HUES48 (cell line): ENCODE data around the gene ATF6B.

ENCODE experiments used
- H3K27ac ChIP-seq: one replicate; pipeline ENCODE4 v1.7.0; 2013; ENCODE audit warnings: low read depth, low read length, inconsistent platforms
- H3K27me3 ChIP-seq: 2 replicates; pipeline ENCODE4 v1.6.1; 2013; ENCODE audit warnings: mild to moderate bottlenecking, low read length; ENCODE audit not compliant: control insufficient read depth, insufficient read depth
- H3K36me3 ChIP-seq: 2 replicates; pipeline ENCODE4 v1.6.1; 2013; ENCODE audit warnings: low read length; ENCODE audit not compliant: control insufficient read depth, insufficient read depth
- H3K4me1 ChIP-seq: 2 replicates; pipeline ENCODE4 v1.6.1; 2013; ENCODE audit warnings: mild to moderate bottlenecking, low read length; ENCODE audit not compliant: control insufficient read depth, insufficient read depth
- H3K4me3 ChIP-seq: 2 replicates; pipeline ENCODE4 v1.5.1; 2013; ENCODE audit warnings: mild to moderate bottlenecking, low read depth, low read length
- H3K9ac ChIP-seq: 2 replicates; pipeline ENCODE4 v1.6.1; 2013; ENCODE audit warnings: mild to moderate bottlenecking, low read depth, low read length, moderate library complexity
- H3K9me3 ChIP-seq: 2 replicates; pipeline ENCODE4 v1.6.1; 2013; ENCODE audit warnings: low read length; ENCODE audit not compliant: control insufficient read depth, insufficient read depth

The ATF6B gene

DNA sequence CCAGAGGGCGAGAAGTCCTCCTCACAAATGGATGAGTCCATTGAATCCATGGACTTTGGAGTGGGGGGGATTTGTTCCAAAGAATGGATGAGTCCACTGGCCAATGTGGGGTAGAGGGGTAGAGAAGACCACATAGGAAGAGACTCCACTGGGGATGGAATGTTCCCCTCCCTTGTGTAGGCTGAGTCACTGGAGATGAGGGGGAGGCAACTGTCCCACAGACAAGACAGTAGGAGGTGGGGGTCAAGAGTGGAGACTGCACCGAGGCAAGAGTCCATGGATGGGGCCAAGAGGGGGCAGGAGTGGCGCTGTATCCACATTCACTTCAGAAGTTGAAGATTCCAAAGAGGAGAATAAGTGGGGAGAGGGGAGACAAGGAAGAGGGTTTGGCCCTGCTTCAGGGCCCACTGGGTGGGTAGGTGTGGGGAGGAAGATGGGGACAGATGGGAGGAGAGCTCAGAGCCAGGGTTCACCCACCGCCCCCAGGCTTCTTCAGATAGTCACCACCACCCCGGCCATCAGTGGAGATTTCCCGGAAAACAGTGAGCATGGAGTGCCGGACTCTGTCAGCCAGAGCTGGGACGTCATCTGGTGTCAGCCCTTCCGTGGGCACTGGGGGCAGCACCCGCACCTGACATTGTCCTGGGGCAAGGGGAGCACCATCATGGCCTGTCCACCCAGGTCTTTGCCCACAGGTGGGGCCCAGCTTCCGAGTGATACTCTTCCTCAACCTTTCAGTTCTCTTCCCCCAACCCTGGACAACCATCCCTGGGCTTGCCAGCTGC is 41.0 kb upstream of the ATF6B start:
- Histone ChIP-seq H3K27ac (no peak overlapping the region), H3K27me3 (no peaks in the 10 kb centered on the region), H3K36me3 (peaks cover 49% of the 10 kb centered on the region), H3K4me3 (no peak overlapping the region), H3K9ac (no peak overlapping the region), H3K9me3 (no peaks in the 10 kb centered on the region), H3K4me1 (peaks cover 5% of the 10 kb centered on the region; the same call in 1 of the 2 replicates)

DNA sequence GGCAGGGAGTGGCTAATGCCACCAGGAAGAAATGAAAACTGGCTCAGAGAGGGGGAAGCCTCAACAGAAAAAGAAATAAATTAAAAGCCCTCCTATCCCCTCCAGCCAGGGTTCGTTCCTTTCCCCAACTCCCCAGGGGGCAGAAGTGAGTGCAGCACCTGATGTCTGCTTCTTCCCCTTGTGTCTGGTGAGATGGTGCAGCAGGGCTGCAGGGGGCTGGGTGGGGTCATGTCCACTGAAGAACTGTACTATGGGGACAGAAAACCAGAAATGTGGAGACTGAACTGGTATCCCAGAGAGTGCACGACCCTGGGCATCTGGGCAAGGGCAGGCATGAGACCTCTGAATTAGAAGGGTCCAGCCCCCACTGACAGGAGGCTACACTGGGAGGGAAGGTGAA is 40.3 kb upstream of the ATF6B start:
- Histone ChIP-seq H3K27me3 (no peaks in the 10 kb centered on the region), H3K4me3 (no peak overlapping the region), H3K27ac (peak overlapping the region; percentile 55), H3K9me3 (no peaks in the 10 kb centered on the region), H3K9ac (no peak overlapping the region), H3K4me1 (peaks cover 3% of the 10 kb centered on the region; the same call in 1 of the 2 replicates), H3K36me3 (peaks cover 51% of the 10 kb centered on the region)

DNA sequence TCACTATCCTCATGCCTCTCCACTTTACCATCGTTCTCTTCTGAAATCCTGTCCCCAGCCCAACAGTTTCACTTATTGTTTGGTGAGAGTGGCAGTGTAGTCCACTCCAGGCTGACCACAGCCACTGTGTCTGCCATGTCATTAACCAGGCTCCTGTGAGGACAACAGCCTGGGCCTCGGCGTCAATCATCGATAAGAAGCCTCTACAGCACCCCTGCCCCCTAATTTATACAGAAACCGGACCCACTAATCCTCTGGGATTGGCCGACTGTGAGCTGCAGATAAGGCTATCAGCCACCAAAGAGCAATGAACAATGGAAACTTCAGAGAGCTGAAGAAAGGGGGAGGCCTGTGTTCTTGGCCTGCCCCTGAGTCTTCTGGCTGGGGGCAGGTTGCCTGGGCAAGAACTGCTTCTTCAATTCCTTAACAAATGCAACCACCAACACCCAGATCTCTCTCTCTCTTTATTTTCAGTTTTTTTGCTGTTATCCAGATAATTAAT is 39.8 kb upstream of the ATF6B start:
- H3K27ac ChIP-seq, result peak overlapping the region; percentile 55
- H3K4me1 ChIP-seq, result no peaks in the 10 kb centered on the region
- no peak overlapping the region for H3K9ac ChIP-seq
- H3K4me3 ChIP-seq, result no peak overlapping the region
- no peaks in the 10 kb centered on the region for H3K27me3 ChIP-seq
- no peaks in the 10 kb centered on the region for H3K9me3 ChIP-seq
- peaks cover 56% of the 10 kb centered on the region for H3K36me3 ChIP-seq

DNA sequence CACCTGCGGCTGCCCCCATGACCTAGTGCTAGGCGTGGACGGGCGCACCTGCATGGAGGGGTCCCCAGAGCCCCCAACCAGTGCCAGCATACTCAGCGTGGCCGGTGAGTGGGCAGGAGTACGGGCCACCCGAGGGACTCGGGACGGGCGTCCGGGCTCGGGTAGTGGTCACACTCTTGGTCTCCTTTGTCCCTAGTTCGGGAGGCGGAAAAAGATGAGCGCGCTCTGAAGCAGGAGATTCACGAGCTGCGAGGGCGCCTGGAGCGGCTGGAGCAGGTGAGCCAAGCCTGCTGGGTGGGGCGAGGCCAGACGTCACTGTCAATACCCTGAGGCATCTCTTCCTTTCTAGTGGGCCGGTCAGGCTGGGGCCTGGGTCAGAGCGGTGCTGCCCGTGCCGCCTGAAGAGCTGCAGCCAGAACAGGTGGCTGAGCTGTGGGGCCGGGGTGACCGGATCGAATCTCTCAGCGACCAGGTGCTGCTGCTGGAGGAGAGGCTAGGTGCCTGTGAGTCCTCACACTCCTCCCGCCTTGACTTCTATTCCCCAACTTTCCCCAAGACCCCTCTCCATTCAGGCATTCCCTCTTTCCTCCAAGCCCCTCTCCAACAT is 39.2 kb upstream of the ATF6B start:
- Histone ChIP-seq H3K27ac (peak overlapping the region; percentile 55), H3K36me3 (peaks cover 54% of the 10 kb centered on the region), H3K4me1 (no peaks in the 10 kb centered on the region)

DNA sequence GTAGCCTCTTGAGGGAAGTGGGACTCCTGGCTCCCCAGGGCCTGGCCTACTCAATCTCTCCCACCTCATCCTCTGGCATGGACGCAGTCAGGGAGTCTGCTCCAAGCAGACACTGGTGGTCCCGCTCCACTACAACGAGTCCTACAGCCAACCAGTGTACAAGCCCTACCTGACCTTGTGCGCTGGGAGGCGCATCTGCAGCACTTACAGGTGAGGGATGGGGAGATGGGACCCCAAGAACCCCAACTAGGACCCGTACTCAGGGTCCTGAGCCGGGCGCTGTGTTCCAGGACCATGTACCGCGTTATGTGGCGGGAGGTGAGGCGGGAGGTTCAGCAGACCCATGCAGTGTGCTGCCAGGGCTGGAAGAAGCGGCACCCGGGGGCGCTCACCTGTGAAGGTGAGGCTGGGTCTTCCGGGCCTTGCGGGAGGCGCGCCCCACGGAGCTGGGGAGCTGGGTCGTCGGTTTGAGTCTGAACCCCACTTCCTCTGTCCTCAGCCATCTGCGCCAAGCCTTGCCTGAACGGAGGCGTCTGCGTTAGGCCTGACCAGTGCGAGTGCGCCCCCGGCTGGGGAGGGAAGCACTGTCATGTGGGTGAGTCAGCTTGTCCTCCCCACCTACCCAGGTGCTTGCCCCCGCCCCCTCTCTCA is 38.5 kb upstream of the ATF6B start:
- H3K9ac ChIP-seq, result no peak overlapping the region
- no peaks in the 10 kb centered on the region for H3K27me3 ChIP-seq
- H3K4me3 ChIP-seq, result no peak overlapping the region
- peaks cover 52% of the 10 kb centered on the region for H3K36me3 ChIP-seq
- H3K9me3 ChIP-seq, result no peaks in the 10 kb centered on the region
- no peaks in the 10 kb centered on the region for H3K4me1 ChIP-seq
- H3K27ac ChIP-seq, result no peak overlapping the region

More for the DNA sequence above, 39.2 kb upstream of the ATF6B start:
- no peak overlapping the region; the same call in 1 of the 2 replicates for H3K9ac ChIP-seq
- no peaks in the 10 kb centered on the region for H3K9me3 ChIP-seq
- no peak overlapping the region for H3K4me3 ChIP-seq
- H3K27me3 ChIP-seq, result no peaks in the 10 kb centered on the region

DNA sequence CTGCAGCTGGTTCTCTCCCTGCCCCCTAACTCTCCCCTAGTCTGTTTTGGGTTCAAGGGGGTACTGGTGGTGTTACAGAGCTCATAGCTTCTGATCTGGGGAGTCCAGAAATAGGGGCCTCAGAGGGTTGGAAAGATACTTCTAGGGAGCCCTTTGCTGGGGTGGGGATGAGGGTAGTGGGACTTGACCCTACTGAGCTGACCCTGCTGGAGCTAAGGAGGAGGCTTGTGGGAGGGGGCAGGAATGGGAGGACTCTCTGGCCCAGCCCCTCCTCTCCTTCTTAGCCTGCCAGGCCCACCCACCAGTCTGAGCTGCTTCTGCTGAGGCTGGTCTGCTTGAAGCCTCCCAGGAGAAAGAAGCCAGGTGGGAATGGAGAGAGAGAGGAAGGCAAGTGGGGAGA is 36.2 kb upstream of the ATF6B start, which contains the start of gene EGFL8:
Gene EGFL8 (plus strand): TSS at position 301 of the 400 bp plus-strand sequence. CDS start 1,571 bp downstream, outside the sequence.
- H3K36me3 ChIP-seq, result peaks cover 32% of the 10 kb centered on the region

DNA sequence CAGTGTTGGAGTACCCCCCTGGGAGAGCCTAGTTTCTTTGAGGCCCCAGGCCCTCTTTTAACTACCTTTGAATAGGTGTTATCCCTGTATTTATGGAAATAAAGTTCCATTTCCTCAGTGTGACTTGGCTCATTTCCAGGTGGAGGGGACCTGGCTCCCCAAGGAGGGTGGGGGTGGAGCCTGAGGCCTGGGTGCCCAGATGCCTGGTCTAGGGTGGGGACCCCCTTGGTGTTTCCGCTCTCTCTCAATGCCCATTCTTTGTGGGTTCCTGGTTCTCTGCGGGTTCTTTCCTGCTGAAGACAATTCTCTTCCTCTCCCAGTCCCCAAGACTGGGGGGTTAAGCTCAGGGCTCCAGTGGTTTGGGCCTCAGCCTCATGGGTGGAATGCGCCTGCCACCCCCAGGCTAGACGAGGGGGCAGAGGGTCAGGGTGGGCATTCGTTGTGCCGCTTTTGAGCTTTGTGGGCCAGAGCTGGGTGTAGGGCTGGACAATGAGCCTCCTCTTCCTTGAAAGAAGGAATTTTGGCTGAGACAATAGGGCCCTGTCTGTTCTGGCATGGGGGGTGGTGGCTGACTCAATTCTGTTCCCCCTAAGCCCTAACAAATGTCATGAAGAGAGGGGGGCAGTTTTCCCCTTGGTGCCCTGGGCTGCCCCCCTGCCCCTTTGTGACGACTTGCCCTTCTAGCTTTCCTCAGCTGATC is 35.7 kb upstream of the ATF6B start:
- Histone ChIP-seq H3K36me3 (peaks cover 28% of the 10 kb centered on the region), H3K27me3 (no peaks in the 10 kb centered on the region), H3K9me3 (no peaks in the 10 kb centered on the region), H3K27ac (no peak overlapping the region), H3K9ac (no peak overlapping the region), H3K4me1 (no peaks in the 10 kb centered on the region), H3K4me3 (no peak overlapping the region)

More for the DNA sequence above, 36.2 kb upstream of the ATF6B start, which contains the start of gene EGFL8:
- Histone ChIP-seq H3K9ac (no peak within 1 kb of the TSS), H3K27me3 (no peaks in the 10 kb centered on the region), H3K4me1 (no peaks in the 10 kb centered on the region), H3K4me3 (no peak within 1 kb of the TSS), H3K9me3 (no peaks in the 10 kb centered on the region), H3K27ac (no peak within 1 kb of the TSS)

DNA sequence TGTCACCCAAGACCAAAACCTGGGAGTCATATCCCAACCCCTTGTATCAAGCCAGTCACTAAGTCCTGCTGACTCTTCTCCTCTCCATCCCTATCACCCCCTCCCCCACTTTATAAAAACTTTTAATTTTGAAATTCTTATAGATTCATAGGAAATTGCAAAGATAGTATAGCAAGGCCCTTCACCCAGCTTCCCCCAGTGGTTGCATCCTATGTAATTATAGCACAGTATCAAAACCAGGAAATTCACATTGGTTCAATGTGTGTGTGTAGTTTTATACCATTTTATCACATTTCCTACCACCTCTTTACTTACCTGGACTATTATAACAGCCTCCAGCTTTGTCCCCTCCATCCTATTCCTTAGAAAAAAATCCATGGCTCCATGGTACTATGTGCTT is 30.0 kb upstream of the ATF6B start:
- no peaks in the 10 kb centered on the region for H3K9me3 ChIP-seq
- peaks cover 1% of the 10 kb centered on the region for H3K27me3 ChIP-seq
- H3K27ac ChIP-seq, result no peak overlapping the region
- peaks cover 40% of the 10 kb centered on the region for H3K36me3 ChIP-seq
- H3K4me1 ChIP-seq, result peaks cover 2% of the 10 kb centered on the region; the same call in 1 of the 2 replicates
- H3K9ac ChIP-seq, result no peak overlapping the region
- H3K4me3 ChIP-seq, result no peak overlapping the region

DNA sequence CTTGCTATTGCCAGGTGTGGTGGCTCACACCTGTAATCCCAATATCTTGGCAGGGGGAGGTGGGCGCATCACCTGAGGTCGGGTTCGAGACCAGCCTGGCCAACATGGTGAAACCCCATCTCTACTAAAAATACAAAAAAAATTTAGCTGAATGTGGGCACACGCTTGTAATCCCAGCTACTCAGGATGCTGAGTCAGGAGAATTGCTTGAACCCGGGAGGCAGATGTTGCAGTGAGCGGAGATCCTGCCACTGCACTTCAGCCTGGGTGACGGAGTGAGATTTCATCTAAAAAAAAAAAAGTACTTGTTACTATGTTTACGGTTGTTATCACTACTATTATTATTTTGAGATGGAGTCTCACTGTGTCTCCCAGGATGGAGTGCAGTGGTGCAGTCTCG is 28.8 kb upstream of the ATF6B start:
- Histone ChIP-seq H3K36me3 (peaks cover 36% of the 10 kb centered on the region), H3K27ac (no peak overlapping the region), H3K4me1 (peaks cover 13% of the 10 kb centered on the region), H3K27me3 (peaks cover 13% of the 10 kb centered on the region), H3K9ac (no peak overlapping the region), H3K4me3 (no peak overlapping the region), H3K9me3 (no peaks in the 10 kb centered on the region)

DNA sequence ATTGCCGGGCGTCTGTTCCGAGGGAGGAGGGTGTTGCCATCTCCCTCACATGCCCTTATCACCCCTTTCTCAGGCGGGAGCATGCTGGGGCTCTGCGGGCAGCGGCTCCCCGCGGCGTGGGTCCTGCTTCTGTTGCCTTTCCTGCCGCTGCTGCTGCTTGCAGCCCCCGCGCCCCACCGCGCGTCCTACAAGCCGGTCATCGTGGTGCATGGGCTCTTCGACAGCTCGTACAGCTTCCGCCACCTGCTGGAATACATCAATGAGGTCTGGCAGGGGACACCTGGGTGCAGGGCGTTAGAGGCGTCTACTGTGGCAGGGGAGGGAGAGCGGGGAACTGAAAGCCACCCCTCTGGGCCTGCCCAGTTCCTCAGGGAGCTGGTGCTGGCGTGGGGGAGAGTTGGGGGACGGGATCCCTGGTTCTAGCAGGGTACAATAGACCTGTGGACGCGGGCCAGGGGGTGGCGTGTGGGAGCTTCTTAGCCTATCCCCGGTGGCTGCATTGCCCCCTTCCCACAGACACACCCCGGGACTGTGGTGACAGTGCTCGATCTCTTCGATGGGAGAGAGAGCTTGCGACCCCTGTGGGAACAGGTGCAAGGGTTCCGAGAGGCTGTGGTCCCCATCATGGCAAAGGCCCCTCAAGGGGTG is 26.6 kb upstream of the ATF6B start:
- Histone ChIP-seq H3K27ac (peak overlapping the region; percentile 94), H3K9me3 (no peaks in the 10 kb centered on the region), H3K4me1 (peaks cover 26% of the 10 kb centered on the region), H3K4me3 (peak overlapping the region; percentile 97), H3K27me3 (peaks cover 33% of the 10 kb centered on the region), H3K9ac (peak overlapping the region; percentile 90), H3K36me3 (peaks cover 34% of the 10 kb centered on the region)
